ENCODE measurements around the gene SH3RF1. TPM values are rescaled to one million over a fixed set of nuclear protein-coding genes. Genes with fewer than 3 reads are reported as not detected.

SH3RF1 gene
- total and polyA plus RNA-seq, 10 of the 15 experiments (the other 5 are each of a cell fraction or from before 2014, with no cell fraction given), result 4.5 to 22.5 (median 10.4) TPM

DNA sequence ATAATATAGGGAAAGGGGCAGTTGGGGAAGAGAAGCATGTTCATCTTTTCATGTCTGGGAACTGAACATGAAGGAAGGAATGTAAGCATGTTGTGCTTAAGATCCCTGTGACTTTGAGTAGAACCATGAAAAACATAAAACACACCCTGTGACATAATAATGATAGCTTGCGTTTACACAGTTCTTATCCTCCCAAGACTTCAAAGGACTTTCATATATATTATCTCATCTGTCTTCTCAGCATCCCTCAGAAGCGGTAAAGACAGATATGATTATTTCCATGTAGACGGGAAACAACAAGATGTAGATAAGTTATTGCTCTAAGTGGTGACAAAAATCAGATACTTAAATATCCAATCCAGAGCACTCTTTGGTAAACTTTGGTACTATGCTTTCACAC, 3.3 kb upstream of the SH3RF1 start:
- H3K9me3 ChIP-seq (replicated peaks; ENCODE audit: control insufficient read depth, insufficient read depth, low read length), result no peaks in the 10 kb centered on the region
- ATAC-seq, result no peak
- in situ Hi-C loops (cut with MboI), result no loop called here
- ChIA-PET RAD21 (ENCODE audit: unreplicated experiment) (no interaction called here), CTCF (interaction anchor here (2.9 kb wide), 1 partner anchor 212 kb away, joined by 8 read pairs; no protein-coding TSS in a partner anchor), SMC1A (ENCODE audit: uncharacterized antibody, unreplicated experiment) (interaction anchor here (2.6 kb wide), 1 partner anchor 19 kb away, joined by 17 read pairs; no protein-coding TSS in a partner anchor), POLR2A (no interaction called here)
- intact Hi-C loops (cut with micrococcal nuclease; ENCODE audit: unreplicated experiment), result loop anchor here (10.0 kb wide), 1 partner anchor 349 kb away; no protein-coding TSS in a partner anchor
- no peaks in the 10 kb centered on the region for H3K27me3 ChIP-seq (replicated peaks in 1 of 2; ENCODE audit: control insufficient read depth in 2 of 2, insufficient read depth in 2 of 2, low read length in 1 of 2)
- no peaks in the 10 kb centered on the region for H3K36me3 ChIP-seq (ENCODE audit: control insufficient read depth in 2 of 2, insufficient read depth in 2 of 2, low read length in 1 of 2)
- H3K4me1 ChIP-seq (ENCODE audit: control insufficient read depth, insufficient read depth, low read length), result peaks cover 14% of the 10 kb centered on the region
- H3K4me3 ChIP-seq, result no peak overlapping the region
- no TSS peak for BruUV-seq (replicated peaks)
- no peak overlapping the region for H3K4me2 ChIP-seq (ENCODE audit: control insufficient read depth, insufficient read depth)
- no peak for FAIRE-seq
- no peak overlapping the region for H2AFZ ChIP-seq (ENCODE audit: control insufficient read depth, low read depth, low read length)
- no peaks in the 10 kb centered on the region for H4K20me1 ChIP-seq (ENCODE audit: control insufficient read depth, insufficient read depth)
- no peak overlapping the region for H3K27ac ChIP-seq (ENCODE audit: control insufficient read depth, insufficient read depth)
- no peak for DNase-seq (ENCODE audit: low read depth, low spot score)
- H3K9ac ChIP-seq (ENCODE audit: control insufficient read depth, insufficient read depth, low read length), result no peak overlapping the region
- 15% methylated on average over 3 of the region's 3 CpGs for WGBS (ENCODE audit: insufficient coverage, insufficient replicate concordance, low lambda C conversion rate, missing lambda C conversion rate)
- H3K79me2 ChIP-seq (ENCODE audit: control insufficient read depth, insufficient read depth, low read length), result peaks cover 17% of the 10 kb centered on the region
- TF ChIP-seq RUNX3 (IDR thresholded peaks at IDR 0.05; ENCODE audit: low read length) (peak; percentile 59; the same call in 1 of the 2 replicates), FOXM1 (IDR thresholded peaks at IDR 0.05; ENCODE audit: low read depth, low read length) (peak; percentile 75; the same call in 1 of the 2 replicates), JUNB (IDR thresholded peaks at IDR 0.05) (peak; percentile 71), FOS (IDR thresholded peaks at IDR 0.05; ENCODE audit: borderline replicate concordance, extremely low read depth, insufficient read length) (no peak), ETV6 (conservative IDR thresholded peaks at IDR 0.05 in 1 of 2, IDR thresholded peaks at IDR 0.05 in 1 of 2; ENCODE audit: borderline replicate concordance in 1 of 2, low read depth in 1 of 2) (peak in 1 of 2 experiments; percentile 34; a peak in 1 of 4 replicates), CREM (IDR thresholded peaks at IDR 0.05; ENCODE audit: low read depth) (peak; percentile 70; the same call in 1 of the 2 replicates), FOXK2 (IDR thresholded peaks at IDR 0.05) (no peak), MTA2 (IDR thresholded peaks at IDR 0.05; ENCODE audit: low read depth) (no peak), MYB (IDR thresholded peaks at IDR 0.05; ENCODE audit: borderline replicate concordance, low read depth, low read length) (no peak), POLR2AphosphoS2 (IDR thresholded peaks at IDR 0.05; ENCODE audit: low read depth, low read length) (no peak), ZBED1 (IDR thresholded peaks at IDR 0.05; ENCODE audit: borderline replicate concordance) (peak; percentile 77; the same call in 1 of the 2 replicates), GABPA (IDR thresholded peaks at IDR 0.05; ENCODE audit: low read depth) (0 out of 2 replicates have a peak, but pooled peaks have one; percentile 17), CREB1 (IDR thresholded peaks at IDR 0.05; ENCODE audit: low read depth) (peak; percentile 62; the same call in 1 of the 2 replicates), RAD21 (IDR thresholded peaks at IDR 0.05; ENCODE audit: insufficient read depth, low read depth, low read length) (0 out of 2 replicates have a peak, but pooled peaks have one; percentile 3), MYC (IDR thresholded peaks at IDR 0.05; ENCODE audit: insufficient read depth, insufficient read length, insufficient replicate concordance, low read length, severe bottlenecking) (no peak), NFIC (IDR thresholded peaks at IDR 0.05; ENCODE audit: low read depth, low read length) (peak; percentile 82; the same call in 1 of the 2 replicates)
- TF ChIP-seq, protein P1, sequence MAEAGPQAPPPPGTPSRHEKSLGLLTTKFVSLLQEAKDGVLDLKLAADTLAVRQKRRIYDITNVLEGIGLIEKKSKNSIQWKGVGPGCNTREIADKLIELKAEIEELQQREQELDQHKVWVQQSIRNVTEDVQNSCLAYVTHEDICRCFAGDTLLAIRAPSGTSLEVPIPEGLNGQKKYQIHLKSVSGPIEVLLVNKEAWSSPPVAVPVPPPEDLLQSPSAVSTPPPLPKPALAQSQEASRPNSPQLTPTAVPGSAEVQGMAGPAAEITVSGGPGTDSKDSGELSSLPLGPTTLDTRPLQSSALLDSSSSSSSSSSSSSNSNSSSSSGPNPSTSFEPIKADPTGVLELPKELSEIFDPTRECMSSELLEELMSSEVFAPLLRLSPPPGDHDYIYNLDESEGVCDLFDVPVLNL (IDR thresholded peaks at IDR 0.05; ENCODE audit: low read depth, low read length), result no peak
- TF ChIP-seq, protein P2, sequence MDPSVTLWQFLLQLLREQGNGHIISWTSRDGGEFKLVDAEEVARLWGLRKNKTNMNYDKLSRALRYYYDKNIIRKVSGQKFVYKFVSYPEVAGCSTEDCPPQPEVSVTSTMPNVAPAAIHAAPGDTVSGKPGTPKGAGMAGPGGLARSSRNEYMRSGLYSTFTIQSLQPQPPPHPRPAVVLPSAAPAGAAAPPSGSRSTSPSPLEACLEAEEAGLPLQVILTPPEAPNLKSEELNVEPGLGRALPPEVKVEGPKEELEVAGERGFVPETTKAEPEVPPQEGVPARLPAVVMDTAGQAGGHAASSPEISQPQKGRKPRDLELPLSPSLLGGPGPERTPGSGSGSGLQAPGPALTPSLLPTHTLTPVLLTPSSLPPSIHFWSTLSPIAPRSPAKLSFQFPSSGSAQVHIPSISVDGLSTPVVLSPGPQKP (IDR thresholded peaks at IDR 0.05; ENCODE audit: low read depth, low read length), result no peak
- TF ChIP-seq, protein P3, sequence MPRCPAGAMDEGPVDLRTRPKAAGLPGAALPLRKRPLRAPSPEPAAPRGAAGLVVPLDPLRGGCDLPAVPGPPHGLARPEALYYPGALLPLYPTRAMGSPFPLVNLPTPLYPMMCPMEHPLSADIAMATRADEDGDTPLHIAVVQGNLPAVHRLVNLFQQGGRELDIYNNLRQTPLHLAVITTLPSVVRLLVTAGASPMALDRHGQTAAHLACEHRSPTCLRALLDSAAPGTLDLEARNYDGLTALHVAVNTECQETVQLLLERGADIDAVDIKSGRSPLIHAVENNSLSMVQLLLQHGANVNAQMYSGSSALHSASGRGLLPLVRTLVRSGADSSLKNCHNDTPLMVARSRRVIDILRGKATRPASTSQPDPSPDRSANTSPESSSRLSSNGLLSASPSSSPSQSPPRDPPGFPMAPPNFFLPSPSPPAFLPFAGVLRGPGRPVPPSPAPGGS (IDR thresholded peaks at IDR 0.05; ENCODE audit: borderline replicate concordance, insufficient read depth, low read depth, low read length, poor library complexity, severe bottlenecking), result peak; percentile 87
- TF ChIP-seq, protein P4, sequence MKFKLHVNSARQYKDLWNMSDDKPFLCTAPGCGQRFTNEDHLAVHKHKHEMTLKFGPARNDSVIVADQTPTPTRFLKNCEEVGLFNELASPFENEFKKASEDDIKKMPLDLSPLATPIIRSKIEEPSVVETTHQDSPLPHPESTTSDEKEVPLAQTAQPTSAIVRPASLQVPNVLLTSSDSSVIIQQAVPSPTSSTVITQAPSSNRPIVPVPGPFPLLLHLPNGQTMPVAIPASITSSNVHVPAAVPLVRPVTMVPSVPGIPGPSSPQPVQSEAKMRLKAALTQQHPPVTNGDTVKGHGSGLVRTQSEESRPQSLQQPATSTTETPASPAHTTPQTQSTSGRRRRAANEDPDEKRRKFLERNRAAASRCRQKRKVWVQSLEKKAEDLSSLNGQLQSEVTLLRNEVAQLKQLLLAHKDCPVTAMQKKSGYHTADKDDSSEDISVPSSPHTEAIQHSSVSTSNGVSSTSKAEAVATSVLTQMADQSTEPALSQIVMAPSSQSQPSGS (IDR thresholded peaks at IDR 0.05; ENCODE audit: low read length), result peak; percentile 44; the same call in 1 of the 2 replicates

Measured in GM12878 (cell line).